ENCODE results near the gene CRIP2. TPM values are rescaled to one million over a fixed set of nuclear protein-coding genes. Genes with fewer than 3 reads are reported as not detected.

The CRIP2 gene
- total and polyA plus RNA-seq, 2 donors (not counting 1 experiment from before 2014, with no cell fraction given): 6.0 to 81.6 TPM

DNA sequence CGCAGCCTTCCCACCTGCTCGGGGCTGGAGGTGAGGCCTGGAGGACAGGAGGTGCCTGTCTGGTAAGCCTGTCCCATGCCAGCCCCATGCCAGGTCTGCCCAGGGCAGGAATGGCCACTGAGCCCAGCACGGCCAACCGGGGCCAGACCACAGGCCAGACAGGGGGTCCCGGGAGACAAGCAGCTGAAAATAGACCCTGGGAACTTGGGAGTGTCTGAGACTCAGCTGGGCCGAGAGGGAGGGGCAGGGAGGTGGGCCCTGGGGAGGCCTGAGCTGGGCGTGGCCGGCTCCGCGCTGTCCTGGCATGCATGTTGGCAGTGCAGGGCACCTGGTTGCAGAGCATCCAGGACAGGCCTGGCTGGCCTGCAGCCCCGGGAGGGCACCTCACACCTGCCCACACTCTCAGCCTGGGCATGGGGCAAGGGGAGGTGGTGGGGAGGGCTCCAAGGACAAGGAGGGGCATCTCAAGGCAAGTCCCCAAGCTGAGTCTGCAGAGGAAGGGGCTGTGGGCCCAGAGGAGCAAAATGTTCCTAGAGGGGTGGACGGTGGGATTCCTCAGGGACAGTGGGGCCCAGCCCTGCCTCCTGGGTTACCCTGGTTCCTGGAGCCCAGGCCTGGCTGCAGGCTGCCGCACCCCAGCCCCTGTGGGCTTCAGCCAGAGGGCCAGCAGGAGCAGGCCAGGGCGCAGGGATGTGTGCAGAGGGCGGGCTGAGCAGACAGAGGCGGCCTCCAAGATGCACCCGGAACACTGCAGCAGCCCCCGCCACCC lies 8.9 kb downstream of the CRIP2 start:
- H3K27me3 ChIP-seq (replicated peaks in 1 of 4; ENCODE audit: control extremely low read depth in 1 of 4, control insufficient read depth in 3 of 4, insufficient read depth in 4 of 4, low read length in 3 of 4): peaks cover 0 to 3% (median 0%) of the 10 kb centered on the region in 4 experiments
- H2AFZ ChIP-seq (ENCODE audit: insufficient read depth, low read depth, low read length, poor library complexity, severe bottlenecking): no peak overlapping the region
- H3K4me2 ChIP-seq (replicated peaks; ENCODE audit: low read depth, low read length, poor library complexity, severe bottlenecking): no peak overlapping the region
- H3K79me2 ChIP-seq (ENCODE audit: control insufficient read depth, insufficient read depth, low read length): peaks cover 1% of the 10 kb centered on the region
- WGBS (ENCODE audit: insufficient coverage): 86% methylated on average over 15 of the region's 18 CpGs
- H3K27ac ChIP-seq (ENCODE audit: low read length in 2 of 2): peak overlapping the region; percentile 93 to 99
- ChIA-PET POLR2A (interaction anchor here (0.5 to 1.0 kb wide), 2 partner anchors 113 to 415 kb away, joined by 3 to 5 read pairs; no protein-coding TSS in a partner anchor), CTCF (interaction anchor here (1.1 kb wide), 1 partner anchor 438 kb away, joined by 3 read pairs; no protein-coding TSS in a partner anchor)
- intact Hi-C loops (cut with micrococcal nuclease): loop anchor here (10.0 kb wide), 1 partner anchor 419 kb away; the partner anchor contains the start of gene GPR132
- Mint-ChIP-seq H3K27ac (peak overlapping the region; percentile 100), H3K27me3 (no peaks in the 10 kb centered on the region), H3K4me3 (no peak overlapping the region), H3K4me1 (peaks cover 68% of the 10 kb centered on the region), H3K9me3 (ENCODE audit: insufficient read depth) (no peaks in the 10 kb centered on the region)
- no peak overlapping the region for H3K9ac ChIP-seq (ENCODE audit: low read length)
- H4K20me1 ChIP-seq (ENCODE audit: control insufficient read depth, insufficient read depth, low read length, poor library complexity, severe bottlenecking): peaks cover 8% of the 10 kb centered on the region
- ATAC-seq (ENCODE audit: low read depth): no peak
- no peak overlapping the region for H3K4me3 ChIP-seq (ENCODE audit: control extremely low read depth in 1 of 5, extremely low read depth in 1 of 5, insufficient read depth in 1 of 5, low read depth in 2 of 5, low read length in 4 of 5)
- TF ChIP-seq, protein P1, sequence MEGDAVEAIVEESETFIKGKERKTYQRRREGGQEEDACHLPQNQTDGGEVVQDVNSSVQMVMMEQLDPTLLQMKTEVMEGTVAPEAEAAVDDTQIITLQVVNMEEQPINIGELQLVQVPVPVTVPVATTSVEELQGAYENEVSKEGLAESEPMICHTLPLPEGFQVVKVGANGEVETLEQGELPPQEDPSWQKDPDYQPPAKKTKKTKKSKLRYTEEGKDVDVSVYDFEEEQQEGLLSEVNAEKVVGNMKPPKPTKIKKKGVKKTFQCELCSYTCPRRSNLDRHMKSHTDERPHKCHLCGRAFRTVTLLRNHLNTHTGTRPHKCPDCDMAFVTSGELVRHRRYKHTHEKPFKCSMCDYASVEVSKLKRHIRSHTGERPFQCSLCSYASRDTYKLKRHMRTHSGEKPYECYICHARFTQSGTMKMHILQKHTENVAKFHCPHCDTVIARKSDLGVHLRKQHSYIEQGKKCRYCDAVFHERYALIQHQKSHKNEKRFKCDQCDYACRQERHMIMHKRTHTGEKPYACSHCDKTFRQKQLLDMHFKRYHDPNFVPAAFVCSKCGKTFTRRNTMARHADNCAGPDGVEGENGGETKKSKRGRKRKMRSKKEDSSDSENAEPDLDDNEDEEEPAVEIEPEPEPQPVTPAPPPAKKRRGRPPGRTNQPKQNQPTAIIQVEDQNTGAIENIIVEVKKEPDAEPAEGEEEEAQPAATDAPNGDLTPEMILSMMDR (IDR thresholded peaks at IDR 0.05): no peak
- no peak for TF ChIP-seq EZH2 (IDR thresholded peaks at IDR 0.05; ENCODE audit: borderline replicate concordance, insufficient read depth, low read depth, low read length, poor library complexity, severe bottlenecking)
- H3K36me3 ChIP-seq (replicated peaks in 1 of 2; ENCODE audit: control extremely low read depth in 1 of 2, control insufficient read depth in 1 of 2, extremely low read depth in 1 of 2, insufficient read depth in 2 of 2, low read length in 1 of 2): peaks cover 0 to 2% of the 10 kb centered on the region in 2 experiments
- DNase-seq: peak; percentile 42
- H3K9me3 ChIP-seq (ENCODE audit: control extremely low read depth in 1 of 3, control insufficient read depth in 2 of 3, insufficient read depth in 1 of 3, low read length in 2 of 3): peaks cover 0 to 4% (median 0%) of the 10 kb centered on the region in 3 donors
- peaks cover 57 to 84% of the 10 kb centered on the region in 2 donors for H3K4me1 ChIP-seq (ENCODE audit: control insufficient read depth in 2 of 2, insufficient read depth in 2 of 2, low read length in 2 of 2)

All from B cell (primary cell).